Testis (tissue), 2 donors: ENCODE measurements around the gene LIN52.

Source experiments
- POLR2A ChIP-seq: fragments of 450-650 bp; IDR thresholded peaks from one replicate; pipeline ENCODE4 v1.6.1; 2017; ENCODE audit warnings: antibody characterized with exemption, mild to moderate bottlenecking, moderate library complexity
- TF ChIP-seq, protein P1 (sequence below), 3 experiments: fragments of 450-650 bp in 2 of 3; fragments of 200-600 bp in 1 of 3; sonication (generic) in 1 of 3; IDR thresholded peaks; one replicate each; pipeline ENCODE4 v1.5.1; 2016 to 2019; ENCODE audit warnings: antibody characterized with exemption in 3 of 3, mild to moderate bottlenecking in 2 of 3, moderate library complexity in 1 of 3

DNA sequence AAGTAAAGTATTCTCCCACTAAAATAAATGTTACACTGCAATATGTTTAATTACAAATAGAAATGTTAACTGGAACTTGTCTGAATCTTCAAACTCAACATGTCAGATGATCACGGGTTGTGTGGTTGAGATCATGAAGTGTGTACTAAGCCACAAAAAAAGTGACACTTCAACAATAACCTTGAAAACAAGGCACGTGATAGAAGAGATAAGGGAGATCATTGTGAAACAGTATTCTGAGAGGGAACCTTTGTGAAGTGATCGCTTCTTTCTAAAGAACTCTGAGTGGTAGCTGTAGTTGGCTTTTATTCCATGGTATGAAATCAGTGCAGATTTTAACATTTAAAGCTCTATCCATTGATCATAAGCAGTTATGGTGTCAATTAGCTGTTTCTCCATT lies 60.0 kb downstream of the LIN52 start:
- TF ChIP-seq, protein P1, sequence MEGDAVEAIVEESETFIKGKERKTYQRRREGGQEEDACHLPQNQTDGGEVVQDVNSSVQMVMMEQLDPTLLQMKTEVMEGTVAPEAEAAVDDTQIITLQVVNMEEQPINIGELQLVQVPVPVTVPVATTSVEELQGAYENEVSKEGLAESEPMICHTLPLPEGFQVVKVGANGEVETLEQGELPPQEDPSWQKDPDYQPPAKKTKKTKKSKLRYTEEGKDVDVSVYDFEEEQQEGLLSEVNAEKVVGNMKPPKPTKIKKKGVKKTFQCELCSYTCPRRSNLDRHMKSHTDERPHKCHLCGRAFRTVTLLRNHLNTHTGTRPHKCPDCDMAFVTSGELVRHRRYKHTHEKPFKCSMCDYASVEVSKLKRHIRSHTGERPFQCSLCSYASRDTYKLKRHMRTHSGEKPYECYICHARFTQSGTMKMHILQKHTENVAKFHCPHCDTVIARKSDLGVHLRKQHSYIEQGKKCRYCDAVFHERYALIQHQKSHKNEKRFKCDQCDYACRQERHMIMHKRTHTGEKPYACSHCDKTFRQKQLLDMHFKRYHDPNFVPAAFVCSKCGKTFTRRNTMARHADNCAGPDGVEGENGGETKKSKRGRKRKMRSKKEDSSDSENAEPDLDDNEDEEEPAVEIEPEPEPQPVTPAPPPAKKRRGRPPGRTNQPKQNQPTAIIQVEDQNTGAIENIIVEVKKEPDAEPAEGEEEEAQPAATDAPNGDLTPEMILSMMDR (IDR thresholded peaks at IDR 0.05): no peak
- TF ChIP-seq POLR2A: no peak
